ENCODE results near the gene ASTE1. TPM values are rescaled to one million over a fixed set of nuclear protein-coding genes. Genes with fewer than 3 reads are reported as not detected.

The ASTE1 gene
- total and polyA plus RNA-seq, 2 of the 8 experiments (the other 6 are each of a cell fraction or from before 2014, with no cell fraction given), result 6.4 TPM; not detected in 1

GRCh38 chr3:130990282-130990681 lies 36.3 kb downstream of the ASTE1 start:
- 73% methylated on average over 5 of the region's 5 CpGs; no CpG with 5 or more reads in 1 of the 2 experiments for WGBS, 2 experiments (ENCODE audit: extremely low coverage in 1 of 2, insufficient coverage in 1 of 2, insufficient read length in 1 of 2, insufficient replicate concordance in 2 of 2, low coverage in 1 of 2, low lambda C conversion rate in 2 of 2, missing lambda C conversion rate in 1 of 2)
- Histone ChIP-seq H3K27ac (ENCODE audit: low read depth, low read length) (no peak overlapping the region), H3K23ac (ENCODE audit: insufficient read length) (no peak overlapping the region), H3K4ac (replicated peaks; ENCODE audit: insufficient read length, low read depth, low read length) (no peak overlapping the region), H4K8ac (ENCODE audit: extremely low read depth, insufficient read depth, low read length) (no peak overlapping the region), H3K56ac (replicated peaks; ENCODE audit: insufficient read length, low read depth, low read length) (no peak overlapping the region), H3K79me2 (ENCODE audit: control insufficient read depth in 1 of 2, insufficient read depth in 2 of 2, low read length in 2 of 2) (no peaks in the 10 kb centered on the region), H2AFZ (ENCODE audit: low read length) (no peak overlapping the region), H2BK15ac (ENCODE audit: low read length) (no peak overlapping the region), H3K79me1 (ENCODE audit: low read depth, low read length) (no peaks in the 10 kb centered on the region), H2AK5ac (ENCODE audit: low read depth, low read length) (no peak overlapping the region), H3K9me3 (ENCODE audit: insufficient read depth in 2 of 2, low read depth in 1 of 2, low read length in 1 of 2) (no peaks in the 10 kb centered on the region), H2BK120ac (replicated peaks; ENCODE audit: low read depth, low read length) (no peak overlapping the region), H3K4me3 (ENCODE audit: extremely low read depth in 1 of 4, insufficient read depth in 2 of 4, low read depth in 3 of 4, low read length in 4 of 4) (no peak overlapping the region), H3K9ac (replicated peaks in 1 of 4; ENCODE audit: extremely low read depth in 1 of 4, low read depth in 3 of 4, low read length in 3 of 4) (no peak overlapping the region), H2BK5ac (ENCODE audit: low read depth, low read length) (no peak overlapping the region), H3K4me2 (ENCODE audit: insufficient read depth in 1 of 2, low read depth in 2 of 2, low read length in 2 of 2) (no peak overlapping the region), H2BK12ac (ENCODE audit: low read depth, low read length) (no peak overlapping the region), H3K14ac (ENCODE audit: insufficient read length) (no peak overlapping the region), H4K20me1 (replicated peaks in 1 of 2; ENCODE audit: control insufficient read depth in 1 of 2, insufficient read depth in 2 of 2, low read length in 2 of 2) (peaks cover 0 to 3% of the 10 kb centered on the region in 2 experiments), H3K18ac (ENCODE audit: extremely low read depth, low read length) (no peak overlapping the region), H4K91ac (replicated peaks; ENCODE audit: insufficient read length, low read length) (no peak overlapping the region), H3K27me3 (replicated peaks in 1 of 4; ENCODE audit: control insufficient read depth in 3 of 4, extremely low read depth in 1 of 4, insufficient read depth in 3 of 4, low read length in 3 of 4) (no peaks in the 10 kb centered on the region), H3K23me2 (ENCODE audit: low read depth, low read length) (no peaks in the 10 kb centered on the region), H3K36me3 (ENCODE audit: control insufficient read depth in 2 of 4, insufficient read depth in 4 of 4, low read length in 3 of 4) (peaks cover 0 to 11% (median 6%) of the 10 kb centered on the region in 4 experiments; a peak in 3 of 8 replicates), H4K5ac (ENCODE audit: insufficient read length, low read depth, low read length) (no peak overlapping the region), H3K4me1 (replicated peaks in 1 of 4; ENCODE audit: control insufficient read depth in 3 of 4, insufficient read depth in 4 of 4, low read length in 3 of 4) (no peaks in the 10 kb centered on the region), H2BK20ac (ENCODE audit: low read length) (no peak overlapping the region)
- ChIA-PET POLR2A (ENCODE audit: partially characterized antibody) (no interaction called here), CTCF (ENCODE audit: partially characterized antibody) (no interaction called here)
- FAIRE-seq (no peak), DNase-seq (ENCODE audit: low read depth in 1 of 2, low spot score in 2 of 2) (no peak)
- TF ChIP-seq CTBP2 (IDR thresholded peaks at IDR 0.05; ENCODE audit: borderline replicate concordance, insufficient read depth, insufficient read length, low read length), result no peak
- TF ChIP-seq MAX (IDR thresholded peaks at IDR 0.05), result no peak
- no peak for TF ChIP-seq BACH1 (IDR thresholded peaks at IDR 0.05; ENCODE audit: low read length)
- TF ChIP-seq TCF12 (IDR thresholded peaks at IDR 0.05; ENCODE audit: low read depth, low read length), result no peak
- no peak for TF ChIP-seq SP4 (IDR thresholded peaks at IDR 0.05; ENCODE audit: low read length)
- TF ChIP-seq CEBPB (IDR thresholded peaks at IDR 0.05; ENCODE audit: low read depth, low read length), result no peak
- TF ChIP-seq NRF1 (IDR thresholded peaks at IDR 0.05; ENCODE audit: low read depth, low read length), result no peak
- TF ChIP-seq KDM1A (IDR thresholded peaks at IDR 0.05; ENCODE audit: borderline replicate concordance, low read length), result no peak
- TF ChIP-seq CHD1 (IDR thresholded peaks at IDR 0.05; ENCODE audit: low read depth, low read length), result no peak
- TF ChIP-seq ATF3 (IDR thresholded peaks at IDR 0.05; ENCODE audit: insufficient read depth, low read depth, low read length), result no peak
- no peak for TF ChIP-seq KDM4A (IDR thresholded peaks at IDR 0.05; ENCODE audit: low read depth, low read length, severe bottlenecking)
- TF ChIP-seq SIN3A (conservative IDR thresholded peaks at IDR 0.05 in 1 of 2, IDR thresholded peaks at IDR 0.05 in 1 of 2; ENCODE audit: low read depth in 1 of 2, low read length in 2 of 2), result no peak
- no peak for TF ChIP-seq KDM5A (IDR thresholded peaks at IDR 0.05; ENCODE audit: low read length)
- no peak for TF ChIP-seq SRF (IDR thresholded peaks at IDR 0.05; ENCODE audit: low read depth, low read length)
- TF ChIP-seq GABPA (IDR thresholded peaks at IDR 0.05; ENCODE audit: borderline replicate concordance, insufficient read depth, low read length), result no peak
